Stimulated activated CD4-positive, alpha-beta T cell treated with anti-CD3 and anti-CD28 coated beads, Interleukin-15, amount 100 ng/mL, for 48 hours (primary cell): Measurements from ENCODE around the gene FN1.

ENCODE experiments used
- DNase-seq, 2 donors: peaks; one replicate each; pipeline ENCODE4 v3.0.0-alpha.2; 2020; ENCODE audit warnings: low read depth in 2 of 2

FN1 gene

GRCh38 chr2:215407061-215407460 lies 28.8 kb downstream of the FN1 start:
- no peak for DNase-seq

GRCh38 chr2:215405722-215406581 lies 29.9 kb downstream of the FN1 start:
- DNase-seq: no peak

DNA sequence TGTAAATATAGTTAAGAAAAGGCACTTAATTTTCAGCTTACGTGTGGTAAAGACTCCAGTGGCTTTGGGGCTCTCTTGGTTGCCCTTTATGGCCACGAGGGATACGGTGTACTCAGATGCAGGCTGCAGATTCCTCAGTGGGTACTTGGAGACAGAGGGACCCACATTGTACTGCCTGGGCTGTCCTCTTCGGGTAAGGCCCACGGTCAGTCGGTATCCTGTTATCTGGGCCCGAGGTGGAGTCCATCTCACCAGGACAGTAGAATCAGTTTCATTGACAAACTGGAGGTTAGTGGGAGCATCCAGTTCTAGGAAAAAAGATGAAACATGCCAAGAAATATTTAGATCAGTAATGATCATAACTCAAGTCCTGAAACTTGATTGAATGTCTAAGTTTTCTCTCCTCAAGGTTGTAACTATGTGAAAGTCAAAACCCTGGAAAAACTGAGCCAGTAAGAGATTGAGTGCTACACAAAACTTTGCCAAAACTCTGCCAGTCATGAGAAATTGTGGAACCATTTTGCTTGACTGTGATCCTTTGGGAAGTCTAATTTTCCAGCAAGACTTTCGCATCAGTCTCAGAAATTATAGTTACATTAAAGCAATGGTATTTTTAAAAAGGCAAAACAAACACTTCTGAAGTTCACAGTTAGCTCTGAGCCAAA lies 31.4 kb downstream of the FN1 start:
- no peak for DNase-seq

- DNase-seq: no peak
Measured at GRCh38 chr2:215403441-215404347, 32.2 kb downstream of the FN1 start.

DNA sequence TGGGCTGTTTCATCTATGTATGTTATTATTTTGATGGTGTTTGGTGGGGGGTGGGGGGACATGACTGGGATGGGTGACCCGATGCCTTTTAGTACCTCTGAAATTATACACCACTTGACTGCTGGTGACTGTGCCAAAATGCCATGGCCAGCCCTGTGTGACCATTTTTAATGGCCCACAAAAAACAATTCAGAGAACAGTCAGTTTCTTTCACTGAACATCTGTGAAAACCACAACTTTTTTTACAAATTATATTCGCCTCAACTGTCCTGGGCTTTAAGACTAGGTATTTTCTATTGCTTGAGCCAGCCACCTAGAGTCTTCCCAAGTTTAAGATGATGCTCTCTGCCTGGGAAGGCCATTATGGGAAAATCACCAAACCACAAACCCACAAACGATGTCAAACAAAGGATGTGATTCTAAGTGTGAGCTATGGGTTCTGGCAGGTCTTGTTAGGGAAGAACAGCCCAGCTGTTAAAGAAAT lies 33.9 kb downstream of the FN1 start:
- DNase-seq: no peak

- DNase-seq: no peak
Measured at GRCh38 chr2:215399067-215399716, 36.7 kb downstream of the FN1 start.

DNA sequence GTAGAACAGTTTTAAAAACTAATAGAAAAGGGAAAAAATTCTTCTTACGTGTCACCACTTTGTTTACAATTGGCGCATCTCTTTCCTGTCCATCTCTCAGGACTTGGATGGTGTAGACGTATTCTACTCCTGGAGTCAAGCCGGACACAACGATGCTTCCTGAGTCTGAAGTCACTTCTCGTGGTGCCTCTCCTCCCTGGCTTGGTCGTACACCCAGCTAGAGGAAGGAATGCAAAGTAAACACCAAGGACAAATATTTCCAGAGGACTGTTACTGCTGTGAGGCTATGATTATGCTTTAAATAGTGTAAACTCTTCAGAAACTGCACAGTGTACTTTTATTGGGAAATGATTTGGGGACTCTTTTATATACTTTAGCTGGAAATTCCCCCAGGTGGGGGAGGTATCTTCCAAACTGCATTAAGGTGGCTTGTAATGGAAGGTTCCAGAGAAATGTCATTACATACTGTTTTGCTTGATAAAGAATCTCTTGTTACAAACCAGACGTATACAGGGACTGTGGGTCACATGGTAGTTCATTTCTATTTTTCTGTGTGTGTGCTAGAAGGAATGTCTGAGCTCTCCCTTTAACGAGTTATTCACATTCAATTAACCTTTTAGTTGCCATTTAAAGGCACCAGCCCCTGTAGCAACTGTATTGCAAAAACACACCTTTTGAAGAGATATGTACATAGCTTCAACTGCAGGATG lies 38.1 kb downstream of the FN1 start:
- DNase-seq: no peak

DNA sequence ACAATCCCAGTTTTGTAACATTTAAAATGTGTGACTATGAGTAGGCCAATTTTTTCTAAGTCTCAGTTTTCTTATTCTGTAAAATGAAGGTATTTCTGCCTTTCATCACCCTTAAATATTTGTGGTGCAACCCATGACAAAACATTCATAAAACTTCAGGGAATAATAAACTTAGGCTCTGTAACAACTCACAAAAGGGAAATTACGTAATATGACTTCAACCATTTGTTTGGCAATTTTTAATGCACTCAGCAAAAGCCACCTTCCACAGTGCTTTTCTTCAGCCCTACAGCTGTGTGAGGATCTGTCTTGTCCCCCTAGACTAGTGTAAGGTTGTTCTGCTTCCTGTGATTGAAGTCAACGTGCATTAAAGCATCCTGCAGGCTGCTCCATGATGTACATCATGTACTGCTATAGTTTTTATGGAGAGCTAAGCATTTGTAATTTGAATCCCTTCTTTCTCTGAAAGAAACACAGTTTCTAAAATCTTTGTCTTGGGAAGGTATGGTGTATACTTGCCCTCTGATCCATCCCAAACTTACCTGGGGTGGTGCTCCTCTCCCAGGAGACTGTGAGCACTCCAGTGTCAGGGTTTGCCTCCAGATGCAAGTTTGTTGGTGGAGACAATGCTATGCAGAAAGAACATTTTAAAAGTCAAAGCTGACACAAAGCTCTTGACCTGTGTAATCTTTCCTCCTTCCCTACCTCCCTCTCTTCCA lies 39.1 kb downstream of the FN1 start:
- no peak for DNase-seq

DNA sequence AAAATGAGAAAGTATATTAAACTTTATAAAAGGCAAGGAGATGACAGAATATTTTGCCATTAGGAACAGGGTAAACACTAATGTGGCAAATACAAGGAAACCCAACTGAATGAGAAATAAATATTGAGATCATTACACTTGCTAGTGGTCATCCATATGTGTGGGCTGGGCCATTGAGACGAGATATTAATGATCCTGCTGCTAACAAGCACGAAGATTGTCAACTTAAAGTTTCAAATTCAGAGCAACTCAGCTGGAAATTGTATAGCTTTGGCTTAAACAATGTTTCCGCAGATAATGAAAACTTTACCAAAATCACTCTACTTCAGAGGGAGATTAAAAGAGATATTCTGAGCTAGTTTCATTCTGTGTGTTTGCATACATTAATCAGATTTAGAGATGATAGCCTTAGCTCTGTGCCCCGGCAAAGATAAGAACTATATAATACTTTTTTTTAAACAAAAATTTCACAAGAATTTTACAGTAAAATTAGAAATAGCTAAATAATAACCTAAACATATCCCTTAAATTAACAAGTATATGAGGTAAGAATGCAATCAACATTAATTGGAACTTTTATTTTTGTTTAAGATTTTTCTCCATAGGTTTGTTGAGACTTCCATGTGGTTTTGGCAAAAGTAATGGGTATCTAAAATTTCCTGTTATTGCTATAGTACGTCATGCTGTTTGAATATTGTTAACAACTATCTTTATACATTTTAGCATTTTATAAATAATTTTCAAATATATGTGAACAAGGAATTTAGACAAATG lies 40.0 kb downstream of the FN1 start:
- no peak for DNase-seq

GRCh38 chr2:215394102-215394805 lies 41.6 kb downstream of the FN1 start:
- no peak for DNase-seq

- DNase-seq: no peak
Measured at GRCh38 chr2:215392687-215393270, 43.1 kb downstream of the FN1 start.

GRCh38 chr2:215392164-215392563 lies 43.7 kb downstream of the FN1 start:
- DNase-seq: no peak

- DNase-seq: no peak
Measured at GRCh38 chr2:215391531-215391930, 44.3 kb downstream of the FN1 start.

- no peak for DNase-seq
Measured at GRCh38 chr2:215390550-215390913, 45.3 kb downstream of the FN1 start.

- DNase-seq: no peak
Measured at GRCh38 chr2:215388002-215388728, 47.7 kb downstream of the FN1 start.

DNA sequence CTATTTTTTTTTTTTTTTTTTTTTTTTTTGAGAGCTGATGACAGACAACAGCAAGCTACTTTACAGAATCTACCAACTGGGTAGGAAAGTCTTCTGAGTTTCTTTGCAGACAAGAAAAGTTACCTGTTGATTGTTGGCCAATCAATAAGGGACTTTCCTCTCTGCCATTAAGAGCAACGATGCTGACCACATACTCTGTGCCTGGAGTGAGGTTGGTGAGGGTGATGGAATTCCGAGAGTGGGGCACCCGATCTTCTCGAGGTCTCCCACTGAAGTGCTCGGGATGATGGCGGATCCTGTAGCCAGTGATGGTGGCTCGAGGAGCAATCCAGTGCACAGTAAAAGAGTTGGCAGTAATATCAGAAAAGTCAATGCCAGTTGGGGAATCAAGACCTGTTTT lies 49.3 kb downstream of the FN1 start:
- no peak for DNase-seq

GRCh38 chr2:215384710-215385109 lies 51.2 kb downstream of the FN1 start:
- DNase-seq: no peak
